MM.1S (cell line): ENCODE data around the gene DNAJB6.

Source experiments
- CTCF ChIP-seq: fragments of 300-600 bp; sonication (generic); IDR thresholded peaks from 2 replicates; pipeline ENCODE4 v1.5.1; 2016; ENCODE audit warnings: antibody characterized with exemption, low read length, mixed read lengths
- EZH2 ChIP-seq: fragments of 300-600 bp; sonication (generic); optimal IDR thresholded peaks from 2 replicates; pipeline ENCODE3; 2017; ENCODE audit warnings: low read depth, mild to moderate bottlenecking, antibody characterized with exemption, low read length, mixed read lengths
- EZH2phosphoT487 ChIP-seq: fragments of 300-600 bp; sonication (generic); IDR thresholded peaks from 2 replicates; pipeline ENCODE4 v1.6.1; 2018; ENCODE audit warnings: antibody characterized with exemption, low read length

- TF ChIP-seq CTCF (no peak), EZH2phosphoT487 (no peak), EZH2 (no peak)
Measured at GRCh38 chr7:157335236-157335635, 1.6 kb upstream of the DNAJB6 start.
